ENCODE data around the gene PRR5L.

Gene PRR5L

DNA sequence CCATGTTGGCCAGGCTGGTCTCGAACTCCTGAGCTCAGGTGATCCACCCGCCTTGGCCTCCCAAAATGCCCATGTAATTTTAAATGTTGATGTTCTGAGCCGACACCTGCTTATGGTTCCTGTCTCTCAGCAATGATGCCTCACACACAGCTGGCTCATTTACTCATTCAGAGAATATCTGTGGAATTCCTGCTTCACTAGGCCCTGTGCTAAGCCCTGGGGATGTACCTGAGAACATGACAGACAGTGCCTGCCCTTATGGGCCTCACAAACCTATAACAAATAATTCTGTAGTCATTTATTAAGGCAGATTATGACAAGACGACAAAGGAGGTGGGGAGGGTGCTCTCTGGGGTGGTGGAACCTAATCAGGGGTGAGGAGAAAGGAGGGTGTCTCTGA lies 93.7 kb downstream of the PRR5L start:
- no peak for TF ChIP-seq FOXP2 (optimal IDR thresholded peaks at IDR 0.05; ENCODE audit: borderline replicate concordance, extremely low read depth, extremely low read length, insufficient read depth)
- TF ChIP-seq POLR2AphosphoS5 (IDR thresholded peaks at IDR 0.05; ENCODE audit: low read depth, low read length) = no peak
- TF ChIP-seq TAF1 (IDR thresholded peaks at IDR 0.05; ENCODE audit: borderline replicate concordance, insufficient read depth, low read length) = no peak
- TF ChIP-seq, protein P1, sequence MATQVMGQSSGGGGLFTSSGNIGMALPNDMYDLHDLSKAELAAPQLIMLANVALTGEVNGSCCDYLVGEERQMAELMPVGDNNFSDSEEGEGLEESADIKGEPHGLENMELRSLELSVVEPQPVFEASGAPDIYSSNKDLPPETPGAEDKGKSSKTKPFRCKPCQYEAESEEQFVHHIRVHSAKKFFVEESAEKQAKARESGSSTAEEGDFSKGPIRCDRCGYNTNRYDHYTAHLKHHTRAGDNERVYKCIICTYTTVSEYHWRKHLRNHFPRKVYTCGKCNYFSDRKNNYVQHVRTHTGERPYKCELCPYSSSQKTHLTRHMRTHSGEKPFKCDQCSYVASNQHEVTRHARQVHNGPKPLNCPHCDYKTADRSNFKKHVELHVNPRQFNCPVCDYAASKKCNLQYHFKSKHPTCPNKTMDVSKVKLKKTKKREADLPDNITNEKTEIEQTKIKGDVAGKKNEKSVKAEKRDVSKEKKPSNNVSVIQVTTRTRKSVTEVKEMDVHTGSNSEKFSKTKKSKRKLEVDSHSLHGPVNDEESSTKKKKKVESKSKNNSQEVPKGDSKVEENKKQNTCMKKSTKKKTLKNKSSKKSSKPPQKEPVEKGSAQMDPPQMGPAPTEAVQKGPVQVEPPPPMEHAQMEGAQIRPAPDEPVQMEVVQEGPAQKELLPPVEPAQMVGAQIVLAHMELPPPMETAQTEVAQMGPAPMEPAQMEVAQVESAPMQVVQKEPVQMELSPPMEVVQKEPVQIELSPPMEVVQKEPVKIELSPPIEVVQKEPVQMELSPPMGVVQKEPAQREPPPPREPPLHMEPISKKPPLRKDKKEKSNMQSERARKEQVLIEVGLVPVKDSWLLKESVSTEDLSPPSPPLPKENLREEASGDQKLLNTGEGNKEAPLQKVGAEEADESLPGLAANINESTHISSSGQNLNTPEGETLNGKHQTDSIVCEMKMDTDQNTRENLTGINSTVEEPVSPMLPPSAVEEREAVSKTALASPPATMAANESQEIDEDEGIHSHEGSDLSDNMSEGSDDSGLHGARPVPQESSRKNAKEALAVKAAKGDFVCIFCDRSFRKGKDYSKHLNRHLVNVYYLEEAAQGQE (IDR thresholded peaks at IDR 0.05; ENCODE audit: insufficient read depth in 1 of 2, low read depth in 2 of 2, low read length in 2 of 2) = no peak
- TF ChIP-seq SIN3A (IDR thresholded peaks at IDR 0.05; ENCODE audit: borderline replicate concordance, insufficient read depth, low read length) = no peak

DNA sequence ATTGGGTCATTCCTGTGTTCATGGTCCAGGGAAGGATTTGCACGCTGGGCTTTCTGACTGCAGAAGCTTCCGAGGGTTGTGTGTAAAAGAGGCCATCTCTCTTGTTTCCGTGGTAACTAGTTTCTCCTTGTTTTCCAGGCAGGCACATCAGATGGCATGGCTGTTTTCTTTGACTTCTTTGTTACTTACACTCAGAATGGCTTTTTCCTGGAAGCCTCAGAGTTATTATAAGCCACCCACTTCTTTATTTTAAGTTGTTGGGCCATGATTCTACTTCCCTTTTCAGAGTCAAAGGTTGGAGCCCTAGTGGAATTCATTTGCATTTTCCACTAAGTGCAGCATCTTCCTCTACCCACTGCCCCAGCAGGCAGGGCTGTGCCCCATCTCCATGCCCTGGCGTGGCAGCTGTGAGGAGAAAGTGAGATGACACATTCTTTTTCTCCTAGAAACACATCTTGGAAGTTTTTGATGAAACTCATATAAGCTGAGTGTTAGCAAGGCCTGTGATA lies 94.9 kb downstream of the PRR5L start:
- TF ChIP-seq, protein P1 (IDR thresholded peaks at IDR 0.05; ENCODE audit: insufficient read depth in 1 of 2, low read depth in 2 of 2, low read length in 2 of 2) = no peak
- TF ChIP-seq TAF1 (IDR thresholded peaks at IDR 0.05; ENCODE audit: borderline replicate concordance, insufficient read depth, low read length) = no peak
- no peak for TF ChIP-seq POLR2AphosphoS5 (IDR thresholded peaks at IDR 0.05; ENCODE audit: low read depth, low read length)
- no peak for TF ChIP-seq FOXP2 (optimal IDR thresholded peaks at IDR 0.05; ENCODE audit: borderline replicate concordance, extremely low read depth, extremely low read length, insufficient read depth)
- no peak for TF ChIP-seq SIN3A (IDR thresholded peaks at IDR 0.05; ENCODE audit: borderline replicate concordance, insufficient read depth, low read length)

DNA sequence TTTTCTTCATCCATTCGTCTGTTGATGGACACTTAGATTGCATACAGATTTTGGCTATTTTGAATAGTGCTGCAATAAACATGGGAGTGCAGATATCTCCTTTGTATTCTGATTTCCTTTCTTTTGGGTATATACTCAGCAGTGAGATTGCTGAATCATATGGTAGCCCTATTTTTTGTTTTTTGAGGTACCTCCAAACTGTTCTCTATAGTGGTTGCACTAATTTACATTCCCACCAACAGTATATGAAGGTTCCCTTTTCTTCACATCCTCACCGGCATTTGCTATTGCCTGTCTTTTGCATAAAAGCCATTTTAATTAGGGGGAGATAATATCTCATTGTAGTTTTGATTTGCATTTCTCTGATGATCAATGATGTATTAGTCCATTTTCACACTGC lies 96.1 kb downstream of the PRR5L start:
- TF ChIP-seq POLR2AphosphoS5 (IDR thresholded peaks at IDR 0.05; ENCODE audit: low read depth, low read length) (no peak), SIN3A (IDR thresholded peaks at IDR 0.05; ENCODE audit: borderline replicate concordance, insufficient read depth, low read length) (no peak), TAF1 (IDR thresholded peaks at IDR 0.05; ENCODE audit: borderline replicate concordance, insufficient read depth, low read length) (no peak), FOXP2 (optimal IDR thresholded peaks at IDR 0.05; ENCODE audit: borderline replicate concordance, extremely low read depth, extremely low read length, insufficient read depth) (no peak)
- TF ChIP-seq, protein P1 (IDR thresholded peaks at IDR 0.05; ENCODE audit: insufficient read depth in 1 of 2, low read depth in 2 of 2, low read length in 2 of 2) = no peak

DNA sequence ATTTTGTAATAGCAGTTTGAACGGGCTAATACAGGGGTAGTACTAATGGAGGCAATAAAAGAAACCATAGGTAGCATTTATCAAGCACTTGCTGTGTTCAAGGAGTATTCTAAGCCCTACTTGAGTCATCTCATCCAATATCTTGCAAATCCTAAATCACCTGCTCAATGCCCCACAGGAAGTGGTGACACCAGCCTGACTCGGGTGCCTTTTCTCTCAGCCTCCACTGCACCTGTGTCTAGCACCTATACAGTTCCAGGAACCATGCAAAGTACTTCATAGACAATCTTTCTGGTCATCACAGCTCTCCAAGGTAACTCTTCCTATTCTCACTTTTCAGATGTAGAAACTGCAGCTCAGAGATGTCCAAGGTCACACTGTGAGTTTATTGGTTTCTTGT lies 98.0 kb downstream of the PRR5L start:
- no peak for TF ChIP-seq FOXP2 (optimal IDR thresholded peaks at IDR 0.05; ENCODE audit: borderline replicate concordance, extremely low read depth, extremely low read length, insufficient read depth)
- TF ChIP-seq, protein P1 (IDR thresholded peaks at IDR 0.05; ENCODE audit: insufficient read depth in 1 of 2, low read depth in 2 of 2, low read length in 2 of 2) = no peak
- no peak for TF ChIP-seq SIN3A (IDR thresholded peaks at IDR 0.05; ENCODE audit: borderline replicate concordance, insufficient read depth, low read length)
- no peak for TF ChIP-seq TAF1 (IDR thresholded peaks at IDR 0.05; ENCODE audit: borderline replicate concordance, insufficient read depth, low read length)
- TF ChIP-seq POLR2AphosphoS5 (IDR thresholded peaks at IDR 0.05; ENCODE audit: low read depth, low read length) = no peak

DNA sequence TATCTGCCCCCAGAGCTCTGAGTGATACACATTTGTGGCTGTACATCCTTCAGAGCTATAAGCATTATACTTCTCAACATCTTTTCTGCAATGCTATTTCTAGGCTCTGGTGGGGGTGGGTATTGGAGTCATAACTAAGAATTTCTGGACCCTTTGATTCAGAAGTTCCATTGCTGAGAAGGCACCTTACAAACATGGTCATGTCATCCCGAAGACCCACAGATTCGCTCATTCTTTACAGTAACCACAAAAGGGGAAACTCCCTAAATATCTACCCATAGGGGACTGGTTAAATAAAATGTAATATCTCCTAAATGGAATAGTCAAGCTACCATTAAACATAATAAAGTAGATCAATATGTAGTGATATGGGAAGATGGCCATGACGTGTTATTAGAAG lies 98.8 kb downstream of the PRR5L start:
- no peak for TF ChIP-seq SIN3A (IDR thresholded peaks at IDR 0.05; ENCODE audit: borderline replicate concordance, insufficient read depth, low read length)
- TF ChIP-seq, protein P1 (IDR thresholded peaks at IDR 0.05; ENCODE audit: insufficient read depth in 1 of 2, low read depth in 2 of 2, low read length in 2 of 2) = no peak

Data from PFSK-1 (cell line).